ENCODE data around the gene PTPRJ.

The PTPRJ gene

DNA sequence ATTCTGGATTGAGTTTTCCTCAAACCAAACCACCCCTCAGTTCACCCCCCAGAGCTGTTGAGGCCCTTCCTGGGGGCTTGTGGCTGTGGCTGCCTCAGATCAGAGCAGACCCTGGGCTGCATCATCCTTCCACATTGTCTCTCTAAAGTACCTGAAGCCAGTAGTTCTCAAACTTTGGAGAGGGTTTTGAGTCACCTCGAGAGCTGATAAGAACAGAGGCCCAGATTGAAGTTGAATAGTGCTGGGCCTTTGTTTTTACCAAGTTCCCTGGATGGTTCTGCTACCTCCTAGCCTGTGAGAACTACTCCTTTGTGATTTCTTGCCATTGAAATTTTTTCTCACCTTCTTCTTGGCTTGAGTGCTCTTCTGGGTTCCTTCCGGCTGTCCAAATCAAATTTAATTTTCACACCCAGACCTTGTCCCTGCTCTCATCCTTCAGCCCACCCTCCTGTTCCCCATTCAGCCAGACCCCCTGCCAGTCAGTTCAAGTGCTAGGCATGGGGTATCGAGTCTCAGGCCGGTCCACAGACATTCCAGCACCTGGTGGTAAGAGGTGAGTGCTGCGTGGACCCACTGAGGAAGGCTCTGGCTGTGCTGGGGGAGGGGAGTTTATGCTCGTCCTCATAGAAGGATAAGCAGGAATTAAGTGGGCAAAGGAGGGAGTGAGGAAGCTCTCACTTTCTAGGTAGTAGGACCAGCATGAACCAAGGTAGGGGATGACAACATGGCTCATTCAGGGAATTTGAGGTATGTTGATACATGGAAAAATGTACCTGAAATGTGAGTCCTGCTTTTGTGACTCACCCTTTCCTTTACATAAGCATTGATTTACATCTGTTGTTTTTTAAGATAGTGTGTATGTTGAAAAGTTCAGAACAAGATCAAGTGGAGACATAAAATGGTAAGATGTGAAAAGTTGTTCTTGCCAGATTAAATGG, 116.5 kb downstream of the PTPRJ start:
- DNase-seq = no peak

DNA sequence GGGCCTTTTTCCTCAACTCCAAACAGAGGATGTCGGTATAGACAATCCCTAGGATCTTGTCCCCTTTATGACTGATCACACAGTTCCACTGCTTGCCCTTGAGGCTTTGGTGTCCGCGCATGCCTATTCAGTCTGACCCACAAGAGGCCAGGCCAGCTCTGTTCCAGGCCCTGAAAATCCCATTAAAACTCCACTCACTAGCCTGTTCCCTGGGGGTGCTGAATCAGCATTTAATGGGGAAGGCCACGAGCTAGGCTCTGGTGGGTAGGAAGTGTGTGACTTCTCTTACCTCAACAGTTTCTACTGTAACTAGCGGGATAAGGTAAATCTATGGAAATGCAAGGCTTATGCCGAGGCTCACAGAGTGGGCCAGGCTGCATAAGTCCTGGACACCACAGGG, 117.7 kb downstream of the PTPRJ start:
- DNase-seq = no peak

DNA sequence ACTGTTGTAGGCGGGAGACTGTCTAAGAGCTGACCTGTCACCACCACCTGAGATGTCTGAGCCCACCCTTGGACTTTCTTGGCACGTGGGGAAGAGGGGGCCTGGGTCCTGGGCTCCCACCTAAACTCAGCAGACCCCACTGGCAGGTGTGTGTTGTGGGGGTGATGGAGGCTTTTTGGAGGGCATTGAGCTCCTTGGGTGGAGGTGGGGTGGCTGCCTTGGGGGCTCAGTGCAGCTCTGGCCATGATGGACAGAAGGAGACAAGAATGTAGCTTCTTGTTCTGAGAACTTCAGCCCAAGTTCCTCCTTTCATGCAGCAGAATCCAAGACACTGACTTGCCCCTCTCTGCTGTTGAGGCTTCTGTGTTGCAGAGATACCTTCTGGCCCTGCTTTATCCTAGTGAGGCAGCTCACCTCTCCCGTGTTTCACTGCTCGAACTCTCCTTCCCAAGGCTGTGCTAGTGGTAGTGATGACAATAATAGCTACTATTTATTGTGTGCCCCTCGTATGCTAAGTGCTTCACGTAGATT, 119.6 kb downstream of the PTPRJ start:
- no peak for DNase-seq

DNA sequence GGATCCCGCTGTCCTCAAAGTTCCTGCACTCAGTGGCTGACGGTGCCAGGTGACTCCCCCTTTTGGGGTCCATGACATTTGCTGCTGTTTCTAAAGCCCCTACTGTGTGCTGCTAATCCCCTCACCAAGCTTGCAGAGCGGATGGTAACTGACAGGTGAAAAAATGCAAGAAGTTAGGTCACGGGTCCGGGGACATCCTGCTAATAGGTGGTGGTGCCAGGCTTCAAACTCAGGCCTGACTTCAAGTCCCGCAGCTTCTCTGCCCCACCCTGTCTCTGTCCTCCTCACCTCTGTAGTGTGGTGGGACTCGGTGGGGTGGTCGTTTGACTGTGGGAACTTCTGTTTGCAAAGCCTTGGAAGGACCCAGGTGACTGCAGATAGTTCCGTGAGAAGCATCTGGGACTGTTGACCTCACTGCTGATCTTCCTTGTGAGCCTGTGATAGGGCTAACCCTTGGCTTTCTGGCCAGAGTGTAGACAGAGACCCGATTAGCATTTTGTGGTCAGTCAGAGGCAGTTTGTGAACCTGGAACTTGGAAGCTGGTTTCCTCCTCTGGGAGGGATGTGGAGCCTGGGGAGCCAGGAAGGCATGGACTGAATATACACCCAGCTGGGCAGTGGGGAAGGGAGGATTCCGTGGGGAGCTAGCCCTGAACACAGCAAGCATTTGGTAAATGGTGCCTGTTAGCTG, 120.8 kb downstream of the PTPRJ start:
- DNase-seq = no peak

DNA sequence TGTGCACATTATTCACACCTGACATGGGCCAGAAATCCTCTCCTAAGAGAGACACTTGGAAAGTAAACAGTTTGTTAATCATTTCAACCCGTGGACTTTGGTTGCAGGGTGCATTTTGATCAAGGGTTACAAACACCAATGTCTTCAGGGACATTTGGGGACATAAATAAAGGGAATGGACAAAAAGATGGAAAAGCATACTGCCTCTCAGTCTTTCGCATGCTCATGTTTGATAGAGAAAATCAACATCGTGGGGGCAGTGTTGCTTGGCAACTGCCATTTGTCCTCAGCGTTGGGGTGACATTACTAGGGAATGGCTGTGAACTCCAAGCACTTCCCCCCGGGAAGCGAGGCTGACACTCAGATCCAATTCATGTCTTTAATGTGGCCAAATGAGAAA, 121.6 kb downstream of the PTPRJ start:
- no peak for DNase-seq

DNA sequence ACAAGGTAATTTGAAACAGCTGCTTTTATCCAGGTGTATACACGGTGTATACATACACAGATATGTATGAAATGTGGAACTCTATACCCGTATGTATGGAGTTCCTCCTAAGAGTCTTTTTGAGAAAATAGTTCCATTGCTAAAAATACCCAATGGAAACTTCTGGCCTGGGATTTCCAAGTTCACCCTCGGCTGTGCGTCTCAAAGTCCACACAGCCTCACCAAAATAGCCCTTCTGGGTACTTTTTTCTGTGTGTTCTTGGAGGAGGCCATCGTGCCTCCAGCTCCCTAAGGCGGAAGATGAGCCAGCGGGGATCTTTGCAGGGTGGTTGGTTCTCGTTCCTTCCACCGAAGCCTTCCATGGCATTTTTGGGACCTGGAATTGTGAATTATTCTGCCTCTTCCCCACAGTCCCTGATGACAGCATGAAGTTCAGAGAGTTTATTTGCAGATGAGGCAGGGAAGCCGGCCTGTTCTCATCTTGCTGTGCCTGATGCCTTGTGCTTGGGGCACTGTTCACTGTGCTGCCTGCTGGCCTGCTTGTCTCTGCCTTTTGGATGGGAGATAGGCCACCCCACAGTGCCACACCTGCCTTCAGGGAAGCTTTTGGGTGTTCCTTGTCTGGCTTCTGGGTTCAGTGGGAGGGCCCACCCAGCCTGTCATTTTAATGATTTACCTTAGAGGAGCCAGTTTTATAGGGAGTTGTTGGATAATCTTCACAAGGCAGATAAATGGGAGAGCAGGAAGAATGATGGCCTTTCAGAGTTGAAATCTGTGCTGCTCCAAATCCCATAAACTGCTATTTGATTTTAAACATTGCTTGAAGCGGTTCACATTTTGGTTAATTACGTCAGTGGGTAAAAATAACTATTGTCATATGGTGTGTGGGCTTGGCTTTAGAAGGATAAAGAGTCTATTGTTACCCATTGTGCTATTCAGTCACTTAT, 123.5 kb downstream of the PTPRJ start:
- DNase-seq = no peak

DNA sequence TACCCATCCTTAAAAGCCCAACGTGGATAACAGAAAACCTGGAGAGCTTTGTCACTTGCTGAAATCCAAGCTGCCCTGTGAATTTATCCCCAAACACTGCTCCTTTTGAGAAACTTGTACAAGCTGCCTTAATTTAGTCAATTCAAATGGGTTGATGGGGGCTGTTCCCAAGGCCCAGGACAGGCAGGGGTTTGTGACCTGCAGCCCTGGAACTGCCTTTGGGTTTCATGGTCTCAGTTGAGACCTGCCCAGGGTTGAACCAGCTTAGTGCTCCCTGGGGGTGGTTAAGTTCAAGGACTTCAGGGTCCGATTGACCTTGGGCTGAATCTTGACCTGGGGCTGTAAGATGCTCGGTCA, 124.2 kb downstream of the PTPRJ start:
- no peak for DNase-seq

DNA sequence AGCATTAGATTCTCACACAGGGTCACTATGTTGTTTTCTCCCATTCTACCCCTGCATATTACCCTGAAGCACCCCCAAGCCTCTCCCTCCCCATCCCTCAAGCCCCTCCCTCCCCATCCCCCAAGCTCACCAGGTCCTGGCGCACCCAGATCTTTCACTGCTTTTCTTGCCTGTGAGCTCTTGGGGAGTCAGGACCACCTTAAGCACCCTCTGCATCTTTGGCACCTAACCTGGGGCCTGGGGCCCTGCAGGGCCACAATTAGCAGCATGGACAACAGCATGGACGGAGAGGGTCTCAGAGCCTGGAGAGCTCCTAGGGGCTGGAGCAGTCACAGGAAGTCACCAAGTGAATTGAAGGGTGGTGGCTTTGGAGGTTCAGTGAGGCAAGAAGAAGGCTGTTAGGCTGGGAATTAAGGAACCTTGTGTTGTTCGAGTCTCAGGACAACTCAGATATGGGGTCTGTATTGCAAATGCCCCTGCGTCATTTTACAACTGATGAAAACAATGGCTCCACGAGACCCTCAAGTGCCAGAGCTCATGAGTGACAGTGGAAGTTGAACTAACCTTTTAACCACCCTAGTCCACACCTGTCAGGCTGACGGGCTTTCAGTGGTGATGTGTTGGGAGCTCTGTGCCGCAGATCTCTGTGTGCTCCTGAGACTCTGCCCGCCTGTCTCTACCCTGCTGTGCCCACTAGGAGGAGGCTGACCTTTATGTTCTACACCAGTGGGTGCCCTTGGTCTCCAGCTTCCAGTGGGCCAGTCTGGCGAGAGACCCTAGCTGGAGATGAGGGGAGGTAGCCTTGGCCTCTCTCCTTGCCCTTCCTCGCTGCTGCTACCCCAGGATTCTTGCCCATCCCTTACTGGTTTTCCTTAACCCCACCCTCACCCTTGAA, 125.0 kb downstream of the PTPRJ start:
- DNase-seq = no peak

DNA sequence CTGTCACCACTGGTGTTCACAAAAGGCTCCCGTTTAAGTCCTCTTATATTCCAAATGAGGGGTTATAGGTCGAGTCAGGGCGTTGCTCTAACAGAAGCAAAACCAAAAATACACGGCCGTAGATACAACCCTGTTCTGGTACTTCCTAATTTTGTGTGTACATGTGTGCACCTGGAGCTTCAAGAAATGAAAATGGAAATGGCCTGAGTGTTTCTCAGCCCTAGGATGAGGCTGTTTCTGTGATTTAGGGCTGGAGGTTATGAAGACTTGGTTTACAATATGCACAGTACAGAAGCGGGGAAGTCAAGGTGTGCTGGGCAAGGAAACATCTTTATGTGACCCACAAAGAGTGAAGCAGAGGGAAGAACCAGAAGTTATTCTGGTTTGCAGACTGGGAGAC, 125.8 kb downstream of the PTPRJ start:
- peak in 1 of 2 donors; percentile 5 for DNase-seq

DNA sequence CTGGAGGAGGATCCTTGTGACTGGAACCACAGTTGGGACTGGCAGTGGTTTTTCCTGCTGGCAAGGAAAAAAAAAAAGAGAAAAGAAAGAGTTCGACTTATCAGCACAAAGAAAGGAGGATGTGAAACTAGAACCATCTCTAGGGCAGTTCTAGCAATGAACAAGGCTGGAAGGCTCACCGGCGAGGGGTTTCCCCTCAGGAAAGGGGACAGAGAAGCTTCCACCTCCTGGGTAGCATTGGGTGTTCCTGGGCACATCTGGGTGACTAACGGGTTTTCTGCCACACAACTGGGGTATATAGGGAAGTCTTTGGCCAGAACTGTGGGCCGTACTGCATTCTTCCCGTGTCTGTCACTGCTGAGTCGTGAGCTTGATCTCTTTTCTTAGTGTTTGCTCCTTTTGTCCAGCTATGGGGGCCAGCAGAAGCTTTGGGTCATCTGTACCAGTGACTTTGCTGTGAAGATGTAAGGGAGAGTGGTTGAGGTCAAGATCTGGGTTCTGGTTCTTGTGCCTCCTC, 126.9 kb downstream of the PTPRJ start:
- DNase-seq = peak; percentile 17 to 20

DNA sequence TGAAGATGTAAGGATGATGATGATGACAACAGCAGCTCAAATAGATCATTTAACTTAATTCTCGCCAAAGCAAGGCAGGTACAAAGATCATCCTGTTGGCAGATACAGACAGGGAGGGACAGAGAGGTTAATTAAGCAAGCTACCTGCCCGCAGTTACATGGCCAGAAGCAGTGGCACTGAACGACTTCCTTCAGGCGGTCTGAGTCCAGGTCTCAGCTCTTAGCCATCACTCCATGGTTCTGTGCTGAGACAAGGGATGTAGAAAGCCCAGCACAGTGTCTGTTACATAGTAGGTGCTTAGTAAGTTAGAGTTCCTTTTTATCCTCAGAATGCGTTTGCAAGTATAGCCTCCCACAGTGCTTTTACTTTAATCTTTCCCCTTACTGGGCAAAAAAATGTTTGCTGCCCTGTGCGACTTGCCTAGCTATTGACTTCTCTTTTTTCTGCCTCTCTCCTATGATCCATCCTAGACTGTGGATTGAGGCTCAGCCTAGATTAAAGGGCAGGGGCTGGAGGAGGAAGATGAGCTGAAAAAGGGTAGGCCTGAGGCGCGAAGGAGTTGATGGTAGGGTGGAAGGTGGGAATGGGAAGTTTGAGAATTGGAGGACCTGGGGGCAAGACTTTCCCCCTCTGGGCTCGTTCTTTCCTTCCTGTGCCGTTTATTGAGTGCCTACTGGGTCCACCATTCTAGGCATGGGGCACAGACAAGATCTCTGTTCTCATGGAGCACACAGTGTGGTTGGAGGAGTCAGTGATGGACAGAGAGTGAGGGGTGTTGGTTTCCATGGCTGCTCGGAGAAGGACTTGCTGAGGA, 128.1 kb downstream of the PTPRJ start:
- no peak for DNase-seq

DNA sequence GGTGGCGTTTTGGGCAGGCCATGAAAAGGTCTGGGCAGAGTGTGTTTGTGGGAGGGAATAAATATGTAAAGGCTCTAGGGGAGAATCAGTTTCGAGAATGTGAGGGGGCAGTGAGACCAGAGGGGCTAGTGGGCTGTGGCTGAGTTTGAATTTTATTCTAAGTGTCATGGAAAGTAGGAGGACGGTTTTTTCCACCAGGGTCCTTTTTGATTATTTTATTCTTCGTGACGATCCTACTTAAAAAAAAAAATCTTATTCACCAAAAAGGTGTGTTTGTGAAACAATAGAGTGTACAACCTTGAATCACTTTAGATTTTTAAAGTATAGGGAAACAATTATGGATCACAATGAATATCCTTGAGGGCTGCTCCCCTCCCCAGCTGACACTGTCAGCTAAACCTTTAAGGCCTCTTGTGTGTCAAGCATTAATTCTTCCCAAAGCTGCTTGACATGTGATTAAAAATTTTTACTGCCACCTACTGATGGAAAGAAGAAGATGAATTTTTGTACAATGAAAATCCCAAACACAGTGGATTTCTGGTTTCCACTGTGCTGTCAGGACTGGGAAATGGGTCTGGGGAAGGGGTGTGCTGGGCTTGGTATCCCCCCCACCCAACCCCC, 128.8 kb downstream of the PTPRJ start:
- DNase-seq = peak in 1 of 2 donors; percentile 4

DNA sequence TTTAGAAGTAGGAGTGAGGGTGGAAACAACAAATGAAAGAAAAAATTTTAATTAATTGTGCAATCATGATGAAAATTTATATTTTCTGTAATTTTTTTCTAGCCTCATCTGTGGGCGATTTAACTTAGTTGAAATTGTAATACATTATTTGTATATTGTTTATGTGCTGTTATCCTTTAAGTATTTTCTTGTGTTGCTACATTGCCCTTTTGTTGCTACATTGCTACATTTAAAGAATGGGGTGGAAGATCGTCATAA, 130.1 kb downstream of the PTPRJ start:
- no peak for DNase-seq

DNA sequence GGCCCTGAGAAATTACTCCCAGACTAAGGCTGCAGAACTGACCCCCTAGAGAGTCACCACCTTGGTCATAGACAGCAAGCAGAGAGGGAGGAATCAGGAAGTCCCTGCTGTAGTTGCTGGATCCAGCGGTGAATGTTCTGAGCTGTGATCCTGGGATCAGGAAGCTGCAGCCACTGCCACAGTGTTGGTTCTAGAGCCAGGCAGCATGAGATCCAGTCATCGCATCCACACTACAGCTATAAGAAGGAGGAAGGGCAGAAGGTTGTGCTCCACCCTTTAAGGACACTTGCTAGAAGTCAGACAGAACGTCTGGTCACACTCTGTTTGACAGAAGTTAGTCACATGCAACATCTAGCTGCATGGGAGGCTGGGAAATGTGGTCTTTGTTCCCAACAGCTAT, 131.5 kb downstream of the PTPRJ start:
- no peak for DNase-seq

DNA sequence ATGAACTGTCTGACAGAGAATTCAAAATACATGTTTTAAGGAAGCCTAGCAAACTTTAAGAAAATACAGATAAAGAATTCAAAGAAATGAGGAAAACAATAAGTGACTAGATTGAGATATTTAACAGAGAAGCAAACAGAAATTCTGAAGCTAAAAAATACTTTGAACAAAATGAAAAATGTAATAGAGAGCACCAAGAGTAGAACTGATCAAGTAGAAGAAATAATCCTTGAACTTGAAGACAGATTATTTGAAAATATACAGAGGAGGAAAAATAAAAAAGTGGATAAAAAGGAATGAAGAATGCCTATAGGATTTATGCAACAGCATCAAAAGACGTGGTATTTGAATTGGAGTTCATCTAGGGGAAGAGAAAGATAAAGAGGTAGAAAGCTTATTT, 134.4 kb downstream of the PTPRJ start:
- no peak for DNase-seq

DNA sequence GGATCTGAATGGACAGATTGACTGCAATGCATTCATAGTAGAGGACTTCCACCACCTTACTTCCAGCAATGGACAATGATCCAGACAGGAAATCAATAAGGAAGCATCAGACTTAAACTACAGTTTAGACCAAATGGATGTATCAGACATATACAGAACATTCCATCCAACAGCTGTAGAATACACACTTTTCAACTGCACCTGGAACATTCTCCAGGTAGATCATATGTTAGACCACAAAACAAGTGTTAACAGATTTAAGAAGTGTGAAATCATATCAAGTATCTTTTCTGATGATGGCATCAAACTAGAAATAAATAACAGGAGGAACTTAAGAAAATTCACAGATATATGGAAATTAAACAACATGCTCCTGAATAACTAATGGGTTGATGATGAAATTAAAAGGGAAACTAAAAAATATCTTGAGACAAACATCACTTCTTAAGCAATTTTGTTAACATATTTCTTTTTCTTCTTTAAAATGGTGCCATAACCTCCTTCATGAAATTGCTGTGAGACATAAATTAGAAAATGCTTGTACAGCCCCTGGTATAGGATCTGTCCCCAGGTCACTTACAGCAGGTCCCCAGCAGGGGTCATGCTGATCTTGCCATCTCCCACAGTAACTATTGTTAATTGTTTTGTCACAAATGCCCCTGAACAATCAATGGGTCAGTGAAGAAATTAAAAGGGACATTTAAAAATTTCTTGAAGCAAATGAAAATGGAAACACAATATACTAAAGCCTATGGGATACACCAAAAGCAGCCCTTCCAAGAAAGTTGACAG, 136.3 kb downstream of the PTPRJ start:
- no peak for DNase-seq

DNA sequence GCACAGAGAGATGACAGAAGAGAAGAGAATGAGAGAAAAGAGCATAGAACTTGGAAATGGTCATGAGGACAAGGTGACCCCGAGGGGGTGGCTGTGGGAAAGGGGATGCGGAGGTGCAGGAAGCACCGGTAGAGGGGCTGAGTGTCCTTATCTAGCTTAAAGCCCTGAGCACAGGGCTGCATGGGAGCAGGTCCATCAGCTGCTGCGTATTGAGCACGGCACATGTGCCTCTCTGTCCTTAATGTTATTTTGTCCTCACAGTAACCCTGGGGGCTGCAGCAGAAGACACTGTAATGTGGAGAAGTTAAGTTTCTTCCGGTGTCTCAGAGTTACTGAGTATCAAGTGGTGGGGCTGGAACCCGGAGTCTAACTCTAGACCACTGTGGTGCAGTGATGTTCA, 141.9 kb downstream of the PTPRJ start:
- DNase-seq = no peak

DNA sequence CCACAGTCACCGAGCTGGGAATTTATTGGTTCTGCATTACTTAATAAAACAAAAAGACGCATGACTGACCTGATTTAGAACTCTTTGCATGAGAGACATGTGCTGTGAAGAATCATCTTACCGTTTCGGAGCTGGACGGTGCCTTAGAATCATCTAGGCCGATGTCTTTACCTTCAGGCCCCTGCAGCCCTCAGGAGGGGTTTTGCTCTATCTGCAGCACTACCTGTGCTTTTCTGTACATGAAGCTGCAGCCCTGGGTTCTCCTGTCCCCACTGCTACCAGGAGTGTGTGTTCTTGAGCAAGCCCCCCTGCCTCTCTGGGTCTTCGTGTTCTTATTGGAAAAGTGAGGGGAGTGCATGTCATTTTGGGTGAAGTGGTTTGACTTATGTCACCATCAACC, 142.3 kb downstream of the PTPRJ start:
- DNase-seq = no peak

DNA sequence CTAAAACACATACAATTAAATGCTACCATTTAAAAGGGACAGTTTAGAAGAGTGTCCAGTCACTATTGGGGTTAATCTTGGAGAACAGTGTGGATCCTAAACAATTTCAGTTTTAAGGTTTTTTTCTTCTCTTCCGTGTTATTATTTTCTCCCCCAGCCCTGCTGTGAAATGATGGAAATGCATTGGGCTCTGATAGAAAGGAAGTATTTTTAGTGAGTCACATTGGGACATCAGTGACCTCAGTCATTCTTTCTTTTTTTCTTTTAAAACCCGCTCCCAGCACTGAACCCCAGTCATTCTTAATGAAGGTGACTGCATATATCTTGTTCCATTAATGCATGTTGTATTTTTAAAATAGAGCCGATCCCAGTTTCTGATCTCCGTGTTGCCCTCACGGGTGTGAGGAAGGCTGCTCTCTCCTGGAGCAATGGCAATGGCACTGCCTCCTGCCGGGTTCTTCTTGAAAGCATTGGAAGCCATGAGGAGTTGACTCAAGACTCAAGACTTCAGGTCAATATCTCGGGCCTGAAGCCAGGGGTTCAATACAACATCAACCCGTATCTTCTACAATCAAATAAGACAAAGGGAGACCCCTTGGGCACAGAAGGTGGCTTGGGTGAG, 143.0 kb downstream of the PTPRJ start:
- no peak for DNase-seq

All from bone marrow (tissue), 2 donors.